Uterus (tissue), 2 donors: ENCODE measurements around the gene MFRP.

Source experiments
- CTCF ChIP-seq, 4 experiments: fragments of 200-600 bp in 2 of 4; fragments of 450-650 bp in 2 of 4; sonication (generic) in 2 of 4; IDR thresholded peaks; one replicate each; pipeline ENCODE4 v1.5.1; 2016 to 2019; ENCODE audit warnings: antibody characterized with exemption in 4 of 4, mild to moderate bottlenecking in 2 of 4, moderate library complexity in 1 of 4
- POLR2A ChIP-seq, 2 donors: fragments of 450-650 bp; IDR thresholded peaks; one replicate each; pipeline ENCODE4 v1.6.1; 2016; ENCODE audit warnings: antibody characterized with exemption in 2 of 2, mild to moderate bottlenecking in 1 of 2, moderate library complexity in 1 of 2

- TF ChIP-seq CTCF (IDR thresholded peaks at IDR 0.05): no peak
- no peak for TF ChIP-seq POLR2A (IDR thresholded peaks at IDR 0.05)
These were observed 28.3 kb upstream of the MFRP start for GRCh38 chr11:119374632-119375336.
